Endothelial cell of umbilical vein (primary cell): Measurements from ENCODE around the gene RSL1D1. TPM values are rescaled to one million over a fixed set of nuclear protein-coding genes. Genes with fewer than 3 reads are reported as not detected.

Source experiments
- BruUV-seq: library from RNA; stranded (reverse); fragments of 400-500 nt; replicated peaks from 2 replicates; lab custom pipeline; 2021; lab: Mats Ljungman, UMichigan
- CTCF ChIA-PET: fragments of 300-600, 350-600 bp; sonication (Branson Sonifier 250); formaldehyde crosslinking; loops from one replicate; lab custom pipeline; 2021; ENCODE audit warnings: antibody characterized with exemption, inconsistent platforms; lab: Charles Lee
- POLR2A ChIA-PET: fragments of 300-600, 350-600 bp; sonication (Branson Sonifier 250); formaldehyde crosslinking; loops from one replicate; lab custom pipeline; 2021; ENCODE audit warnings: antibody characterized with exemption, inconsistent platforms; lab: Charles Lee
- DNase-seq: peaks from one replicate; pipeline ENCODE4 v3.0.0-alpha.2; 2011; ENCODE audit warnings: low read depth, low spot score
- FAIRE-seq: peaks from 2 replicates; lab custom pipeline; 2011; peaks lifted over from hg19 to GRCh38; lab: Jason Lieb, UNC
- H2AFZ ChIP-seq: 2 replicates; pipeline ENCODE4 v1.6.0; 2012; ENCODE audit warnings: low read depth, low read length, control low read depth, inconsistent platforms
- H3K27ac ChIP-seq: 2 replicates; pipeline ENCODE4 v1.5.1; 2011; ENCODE audit warnings: low read depth, mild to moderate bottlenecking, control low read depth, low read length, moderate library complexity; ENCODE audit not compliant: insufficient read depth
- H3K27me3 ChIP-seq, 2 experiments: 2 replicates each; pipeline versions ENCODE4 v1.6.0 to v1.6.1; 2011; ENCODE audit warnings: low read length in 2 of 2, mixed read lengths in 1 of 2; ENCODE audit not compliant: control insufficient read depth in 2 of 2, insufficient read depth in 2 of 2
- H3K36me3 ChIP-seq, 2 experiments: 2 replicates in 1 of 2; 3 replicates in 1 of 2; pipeline ENCODE4 v1.5.1; 2011; ENCODE audit warnings: low read length in 2 of 2, mild to moderate bottlenecking in 1 of 2, moderate library complexity in 1 of 2; ENCODE audit not compliant: control insufficient read depth in 2 of 2, insufficient read depth in 2 of 2; ENCODE audit errors: extremely low read depth in 1 of 2
- H3K4me1 ChIP-seq: 3 replicates; pipeline ENCODE4 v1.5.1; 2011; ENCODE audit warnings: mild to moderate bottlenecking, low read length; ENCODE audit not compliant: control insufficient read depth, insufficient read depth; ENCODE audit errors: extremely low read depth
- H3K4me2 ChIP-seq: 2 replicates; pipeline ENCODE4 v1.6.1; 2011; ENCODE audit warnings: low read length, control low read depth, mixed read lengths; ENCODE audit not compliant: insufficient read depth
- H3K4me3 ChIP-seq, 3 experiments: fragments of 200-600 bp in 1 of 3; sonication (generic), shearing (Covaris generic) in 1 of 3; replicated peaks in 1 of 3; 2 replicates each; pipeline ENCODE4 v1.5.1; 2011 to 2016; ENCODE audit warnings: control low read depth in 3 of 3, low read length in 3 of 3, mild to moderate bottlenecking in 2 of 3, inconsistent platforms in 1 of 3, low read depth in 1 of 3, moderate library complexity in 1 of 3; ENCODE audit not compliant: insufficient read depth in 1 of 3
- H3K79me2 ChIP-seq: 2 replicates; pipeline ENCODE4 v1.6.0; 2012; ENCODE audit warnings: low read length, inconsistent platforms; ENCODE audit not compliant: control insufficient read depth, insufficient read depth
- H3K9ac ChIP-seq: replicated peaks from 2 replicates; pipeline ENCODE3; 2011; ENCODE audit warnings: low read length, control low read depth; ENCODE audit not compliant: insufficient read depth; ENCODE audit errors: extremely low read depth
- H3K9me1 ChIP-seq: replicated peaks from 3 replicates; pipeline ENCODE4 v1.6.0; 2011; ENCODE audit warnings: mild to moderate bottlenecking, low read length; ENCODE audit not compliant: control insufficient read depth, insufficient read depth; ENCODE audit errors: extremely low read depth
- H3K9me3 ChIP-seq: replicated peaks from 2 replicates; pipeline ENCODE4 v1.5.1; 2012; ENCODE audit warnings: low read length, inconsistent platforms; ENCODE audit not compliant: control insufficient read depth, insufficient read depth
- H4K20me1 ChIP-seq: replicated peaks from 2 replicates; pipeline ENCODE3; 2011; ENCODE audit warnings: mild to moderate bottlenecking, low read length; ENCODE audit not compliant: control insufficient read depth, insufficient read depth; ENCODE audit errors: extremely low read depth
- FOS ChIP-seq: IDR thresholded peaks from 2 replicates; pipeline ENCODE4 v1.6.1; 2011; ENCODE audit warnings: mild to moderate bottlenecking, low read length, moderate library complexity, borderline replicate concordance; ENCODE audit not compliant: insufficient read depth
- GATA2 ChIP-seq: IDR thresholded peaks from 2 replicates; pipeline ENCODE4 v1.7.0; 2011; ENCODE audit warnings: low read depth, mild to moderate bottlenecking, moderate library complexity, mixed read lengths, low read length; ENCODE audit not compliant: insufficient read length, insufficient read depth
- dilution Hi-C: fragments of 300-500 bp; cut with MboI; formaldehyde crosslinking; loops from one replicate; pipeline ENCODE4 v1.15.0; 2019; ENCODE audit warnings: low sequenced_read_pairs; ENCODE audit not compliant: extremely low pct_ligation_motif_present
- intact Hi-C: fragments of 100-400 bp; cut with micrococcal nuclease; formaldehyde crosslinking; loops from one replicate; pipeline ENCODE4 v1.10.0; 2022
- polyA plus RNA-seq, 4 experiments: library from polyadenylated mRNA; depleted of rRNA in 3 of 4; stranded (reverse) in 3 of 4; unstranded in 1 of 4; fragments of >200 nt; gene quantifications; 2 replicates each; pipeline versions ENCODE4 v1.2.1 to v1.2.3, GENCODE V29; 2011 to 2012; ENCODE audit warnings: missing spikeins in 1 of 4
- total RNA-seq: library from RNA; stranded (reverse); gene quantifications from 2 replicates; pipeline ENCODE4 v1.2.3, GENCODE V29; 2021
- TF ChIP-seq, protein P1 (sequence below): IDR thresholded peaks from 2 replicates; pipeline ENCODE4 v1.6.1; 2011; ENCODE audit not compliant: insufficient read depth, insufficient read length
- TF ChIP-seq, protein P2 (sequence below), 2 donors: IDR thresholded peaks; 1 replicate in 1 of 2; 2 replicates in 1 of 2; pipeline ENCODE4 v1.5.1; 2011; ENCODE audit warnings: low read length in 2 of 2, mild to moderate bottlenecking in 2 of 2, moderate library complexity in 2 of 2, control low read depth in 1 of 2, inconsistent platforms in 1 of 2, low read depth in 1 of 2; ENCODE audit not compliant: insufficient read depth in 1 of 2; ENCODE audit errors: extremely low read depth in 1 of 2

The RSL1D1 gene
- total and polyA plus RNA-seq, 2 donors (not counting 3 experiments of a cell fraction or from before 2014, with no cell fraction given), result 17.0 to 132 TPM

DNA sequence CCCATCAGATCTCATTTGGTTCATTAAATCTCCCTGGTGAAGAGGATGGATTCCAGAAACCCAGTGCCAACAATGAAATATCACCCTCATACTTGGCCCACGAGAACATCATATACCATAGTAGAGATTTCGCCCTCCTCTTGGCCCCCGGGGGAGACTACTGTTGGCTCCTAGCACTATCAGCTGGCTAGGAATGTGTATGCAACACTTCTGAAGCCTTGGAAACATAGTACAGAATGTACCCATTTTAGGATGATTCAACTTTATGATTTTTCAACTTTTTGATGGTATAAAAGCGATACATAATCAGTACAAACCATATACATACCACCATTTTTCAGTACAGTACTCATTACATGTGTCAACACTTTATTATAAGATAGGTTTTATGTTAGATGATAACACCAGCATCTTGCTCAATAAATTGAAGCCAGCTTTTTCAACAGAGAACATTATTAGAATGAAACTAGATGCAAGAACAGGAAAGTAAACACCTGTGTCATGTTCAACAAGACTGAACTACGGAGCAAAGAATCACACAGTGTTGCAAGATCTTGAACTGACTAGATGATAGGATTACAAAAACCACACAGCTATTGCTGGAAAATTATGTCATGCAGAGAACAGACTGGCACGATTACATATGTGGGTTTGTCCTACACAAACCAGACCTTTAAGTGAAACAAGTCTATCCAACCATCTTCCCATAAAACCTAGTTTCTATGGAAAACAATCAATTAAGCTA is 17.2 kb downstream of the RSL1D1 start:
- Histone ChIP-seq H3K27ac (no peak overlapping the region), H3K9ac (no peak overlapping the region), H3K4me3 (no peak overlapping the region), H3K9me1 (no peaks in the 10 kb centered on the region), H3K4me2 (no peak overlapping the region), H3K36me3 (peaks cover 13 to 15% of the 10 kb centered on the region in 2 experiments), H3K27me3 (no peaks in the 10 kb centered on the region), H3K9me3 (no peaks in the 10 kb centered on the region), H2AFZ (no peak overlapping the region), H3K4me1 (peaks cover 11% of the 10 kb centered on the region), H4K20me1 (no peaks in the 10 kb centered on the region), H3K79me2 (no peaks in the 10 kb centered on the region)
- intact Hi-C loops, result no loop called here
- ChIA-PET CTCF (interaction anchor here (1.5 kb wide), 1 partner anchor 37 kb away, joined by 5 read pairs; the partner anchor contains the start of gene ZC3H7A), POLR2A (no interaction called here)
- dilution Hi-C loops, result no loop called here
- FAIRE-seq, result peak; percentile 35
- BruUV-seq, result no TSS peak
- no peak for DNase-seq
- TF ChIP-seq GATA2 (no peak), FOS (no peak)
- TF ChIP-seq, protein P1, sequence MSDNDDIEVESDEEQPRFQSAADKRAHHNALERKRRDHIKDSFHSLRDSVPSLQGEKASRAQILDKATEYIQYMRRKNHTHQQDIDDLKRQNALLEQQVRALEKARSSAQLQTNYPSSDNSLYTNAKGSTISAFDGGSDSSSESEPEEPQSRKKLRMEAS, result no peak
- TF ChIP-seq, protein P2, sequence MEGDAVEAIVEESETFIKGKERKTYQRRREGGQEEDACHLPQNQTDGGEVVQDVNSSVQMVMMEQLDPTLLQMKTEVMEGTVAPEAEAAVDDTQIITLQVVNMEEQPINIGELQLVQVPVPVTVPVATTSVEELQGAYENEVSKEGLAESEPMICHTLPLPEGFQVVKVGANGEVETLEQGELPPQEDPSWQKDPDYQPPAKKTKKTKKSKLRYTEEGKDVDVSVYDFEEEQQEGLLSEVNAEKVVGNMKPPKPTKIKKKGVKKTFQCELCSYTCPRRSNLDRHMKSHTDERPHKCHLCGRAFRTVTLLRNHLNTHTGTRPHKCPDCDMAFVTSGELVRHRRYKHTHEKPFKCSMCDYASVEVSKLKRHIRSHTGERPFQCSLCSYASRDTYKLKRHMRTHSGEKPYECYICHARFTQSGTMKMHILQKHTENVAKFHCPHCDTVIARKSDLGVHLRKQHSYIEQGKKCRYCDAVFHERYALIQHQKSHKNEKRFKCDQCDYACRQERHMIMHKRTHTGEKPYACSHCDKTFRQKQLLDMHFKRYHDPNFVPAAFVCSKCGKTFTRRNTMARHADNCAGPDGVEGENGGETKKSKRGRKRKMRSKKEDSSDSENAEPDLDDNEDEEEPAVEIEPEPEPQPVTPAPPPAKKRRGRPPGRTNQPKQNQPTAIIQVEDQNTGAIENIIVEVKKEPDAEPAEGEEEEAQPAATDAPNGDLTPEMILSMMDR (IDR thresholded peaks at IDR 0.05; ENCODE audit: extremely low read depth in 1 of 2, insufficient read depth in 1 of 2, low read depth in 1 of 2, low read length in 2 of 2), result no peak
